ENCODE measurements around the gene TMEM150B. TPM values are rescaled to one million over a fixed set of nuclear protein-coding genes. Genes with fewer than 3 reads are reported as not detected.

The TMEM150B gene
- total and polyA plus RNA-seq, 2 experiments from 2014 or later = 0.29 TPM; not detected in 1

DNA sequence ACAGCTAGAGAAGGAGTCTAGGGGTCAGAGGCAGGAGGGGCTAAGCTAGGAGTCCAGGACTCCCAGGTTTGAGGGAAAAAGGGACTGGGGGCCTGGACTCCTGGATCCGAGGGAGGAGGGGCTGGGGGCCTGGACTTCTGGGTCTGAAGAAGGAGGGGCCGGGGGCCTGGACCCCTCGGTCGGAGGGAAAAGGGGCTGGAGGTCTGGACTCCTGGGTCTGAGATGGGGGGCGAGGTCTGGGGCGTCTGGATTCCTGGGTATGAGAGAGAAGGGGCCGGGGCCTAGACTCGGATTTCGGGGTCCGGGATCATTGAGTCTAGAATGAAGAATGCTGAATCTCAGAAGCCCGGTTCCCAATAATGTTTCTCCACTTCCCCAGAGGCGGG lies 22.8 kb downstream of the TMEM150B start:
- no peak for ATAC-seq
- peaks cover 29% of the 10 kb centered on the region for H3F3A ChIP-seq (replicated peaks; ENCODE audit: low read depth)
- no peak overlapping the region for H3K4me3 Mint-ChIP-seq
- peak overlapping the region; percentile 76 for H3K4me2 ChIP-seq
- H3K27ac Mint-ChIP-seq = no peak overlapping the region
- H3K27me3 ChIP-seq (ENCODE audit: insufficient read depth) = no peaks in the 10 kb centered on the region
- H3K9me2 ChIP-seq (ENCODE audit: insufficient read depth) = no peaks in the 10 kb centered on the region
- peaks cover 10% of the 10 kb centered on the region for H3K4me1 ChIP-seq (ENCODE audit: insufficient read depth)
- DNase-seq (ENCODE audit: low spot score) = no peak
- H3K36me3 ChIP-seq (ENCODE audit: insufficient read depth) = peaks cover 7% of the 10 kb centered on the region
- no peaks in the 10 kb centered on the region; the same call in 2 of the 3 replicates for H3K9me3 Mint-ChIP-seq
- peaks cover 18% of the 10 kb centered on the region for H3K27me3 Mint-ChIP-seq (ENCODE audit: insufficient read depth, low read depth, poor library complexity)
- no peaks in the 10 kb centered on the region for H3K79me2 ChIP-seq (replicated peaks; ENCODE audit: insufficient read depth)
- H3K27ac ChIP-seq (ENCODE audit: low read depth) = no peak overlapping the region
- H4K20me1 ChIP-seq (replicated peaks; ENCODE audit: insufficient read depth) = no peaks in the 10 kb centered on the region; the same call in 1 of the 2 replicates
- TF ChIP-seq STAT1 (IDR thresholded peaks at IDR 0.05; ENCODE audit: unreplicated experiment) = no peak
- H3K4me3 ChIP-seq = peak overlapping the region; percentile 48; the same call in 1 of the 2 replicates
- no peak overlapping the region for H2AFZ ChIP-seq
- peaks cover 63% of the 10 kb centered on the region for H3K36me3 Mint-ChIP-seq (ENCODE audit: low read depth)
- H3K4me1 Mint-ChIP-seq = peaks cover 26% of the 10 kb centered on the region

DNA sequence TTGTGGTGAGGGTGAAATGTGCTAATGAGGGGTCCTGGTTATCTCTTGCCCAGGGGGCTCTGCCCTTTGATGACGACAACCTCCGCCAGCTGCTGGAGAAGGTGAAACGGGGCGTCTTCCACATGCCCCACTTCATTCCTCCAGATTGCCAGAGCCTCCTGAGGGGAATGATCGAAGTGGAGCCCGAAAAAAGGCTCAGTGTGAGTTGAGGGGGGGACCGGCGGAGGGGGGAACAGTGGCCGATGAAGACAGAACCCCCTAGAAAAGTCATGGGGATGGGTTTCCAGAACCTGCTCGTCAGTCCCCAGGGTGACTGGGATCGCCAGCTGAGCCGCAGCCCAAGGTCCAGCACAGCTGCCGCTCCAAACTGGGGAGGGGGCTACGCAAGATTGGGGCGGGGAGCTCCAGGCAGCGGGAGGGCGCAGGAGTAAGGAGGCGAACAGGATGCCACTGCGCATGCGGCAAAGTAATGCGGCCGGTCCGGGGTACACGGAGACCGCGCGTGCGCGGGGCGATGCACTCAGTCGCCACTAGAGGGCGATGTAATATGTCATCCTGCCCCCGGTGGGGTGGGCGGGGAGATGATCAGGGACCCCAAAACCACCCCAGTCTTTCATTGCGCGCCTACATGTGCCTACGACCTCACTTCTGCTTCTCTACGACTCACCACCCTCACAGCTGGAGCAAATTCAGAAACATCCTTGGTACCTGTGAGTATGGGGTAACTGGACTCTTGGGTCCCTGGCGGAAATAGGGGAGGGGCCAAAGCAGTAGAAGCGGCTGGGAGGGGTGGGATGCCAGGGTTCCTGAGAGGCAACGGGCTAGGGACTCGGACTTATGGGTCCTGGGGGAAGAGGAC lies 23.5 kb downstream of the TMEM150B start:
- Histone ChIP-seq H2AFZ (no peak overlapping the region), H4K20me1 (replicated peaks; ENCODE audit: insufficient read depth) (no peaks in the 10 kb centered on the region; the same call in 1 of the 2 replicates), H3K4me3 (peak overlapping the region; percentile 48; the same call in 1 of the 2 replicates), H3K9me2 (ENCODE audit: insufficient read depth) (no peaks in the 10 kb centered on the region), H3K36me3 (ENCODE audit: insufficient read depth) (peaks cover 7% of the 10 kb centered on the region; the same call in 1 of the 2 replicates), H3K27me3 (ENCODE audit: insufficient read depth) (no peaks in the 10 kb centered on the region), H3K4me1 (ENCODE audit: insufficient read depth) (peaks cover 10% of the 10 kb centered on the region), H3K79me2 (replicated peaks; ENCODE audit: insufficient read depth) (no peaks in the 10 kb centered on the region), H3K4me2 (peak overlapping the region; percentile 76), H3K27ac (ENCODE audit: low read depth) (peak overlapping the region; percentile 61; the same call in 1 of the 2 replicates), H3F3A (replicated peaks; ENCODE audit: low read depth) (peaks cover 29% of the 10 kb centered on the region)
- no peak for TF ChIP-seq EZH2 (IDR thresholded peaks at IDR 0.05; ENCODE audit: low read depth, unreplicated experiment)
- TF ChIP-seq, protein P1, sequence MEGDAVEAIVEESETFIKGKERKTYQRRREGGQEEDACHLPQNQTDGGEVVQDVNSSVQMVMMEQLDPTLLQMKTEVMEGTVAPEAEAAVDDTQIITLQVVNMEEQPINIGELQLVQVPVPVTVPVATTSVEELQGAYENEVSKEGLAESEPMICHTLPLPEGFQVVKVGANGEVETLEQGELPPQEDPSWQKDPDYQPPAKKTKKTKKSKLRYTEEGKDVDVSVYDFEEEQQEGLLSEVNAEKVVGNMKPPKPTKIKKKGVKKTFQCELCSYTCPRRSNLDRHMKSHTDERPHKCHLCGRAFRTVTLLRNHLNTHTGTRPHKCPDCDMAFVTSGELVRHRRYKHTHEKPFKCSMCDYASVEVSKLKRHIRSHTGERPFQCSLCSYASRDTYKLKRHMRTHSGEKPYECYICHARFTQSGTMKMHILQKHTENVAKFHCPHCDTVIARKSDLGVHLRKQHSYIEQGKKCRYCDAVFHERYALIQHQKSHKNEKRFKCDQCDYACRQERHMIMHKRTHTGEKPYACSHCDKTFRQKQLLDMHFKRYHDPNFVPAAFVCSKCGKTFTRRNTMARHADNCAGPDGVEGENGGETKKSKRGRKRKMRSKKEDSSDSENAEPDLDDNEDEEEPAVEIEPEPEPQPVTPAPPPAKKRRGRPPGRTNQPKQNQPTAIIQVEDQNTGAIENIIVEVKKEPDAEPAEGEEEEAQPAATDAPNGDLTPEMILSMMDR (conservative IDR thresholded peaks at IDR 0.05; ENCODE audit: low read depth in 2 of 2) = peak; percentile 80 to 93
- peak; percentile 66 for ATAC-seq
- H3K4me3 Mint-ChIP-seq = peak overlapping the region; percentile 61
- H3K4me1 Mint-ChIP-seq = peaks cover 26% of the 10 kb centered on the region
- H3K27ac Mint-ChIP-seq = no peak overlapping the region
- H3K9me3 Mint-ChIP-seq = no peaks in the 10 kb centered on the region
- peaks cover 59% of the 10 kb centered on the region for H3K36me3 Mint-ChIP-seq (ENCODE audit: low read depth)
- DNase-seq (ENCODE audit: low spot score) = peak; percentile 96
- peaks cover 18% of the 10 kb centered on the region for H3K27me3 Mint-ChIP-seq (ENCODE audit: insufficient read depth, low read depth, poor library complexity)

DNA sequence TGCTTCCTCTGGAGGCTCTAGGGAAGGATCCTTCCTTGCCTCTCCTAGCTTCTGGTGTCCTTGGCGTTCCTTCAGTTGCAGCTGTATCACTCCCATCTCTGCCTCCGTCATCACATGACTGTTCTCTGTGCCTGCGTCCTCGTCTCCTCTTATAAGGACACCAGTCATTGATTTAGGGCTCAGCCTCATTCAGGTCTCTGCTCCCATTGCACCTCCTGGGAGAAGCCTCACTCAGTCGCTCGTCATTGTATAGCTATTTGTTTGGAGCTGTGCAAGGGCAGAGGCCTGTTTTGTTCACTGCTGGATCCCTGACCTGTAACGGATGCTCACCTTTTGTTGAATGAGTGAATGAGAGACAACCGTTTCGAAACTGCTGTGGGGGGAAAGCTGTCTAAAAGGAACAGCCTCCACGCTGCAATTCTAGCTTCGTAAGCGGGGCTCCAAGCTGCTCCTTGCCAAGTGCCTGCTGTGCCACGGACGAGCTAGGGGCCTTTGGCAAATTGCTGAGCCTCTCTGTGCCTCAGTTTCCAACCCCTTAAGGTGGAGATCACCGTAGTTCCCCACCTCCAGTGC lies 24.2 kb downstream of the TMEM150B start:
- Histone ChIP-seq H3K27me3 (ENCODE audit: insufficient read depth) (no peaks in the 10 kb centered on the region), H3K79me2 (replicated peaks; ENCODE audit: insufficient read depth) (no peaks in the 10 kb centered on the region), H4K20me1 (replicated peaks; ENCODE audit: insufficient read depth) (no peaks in the 10 kb centered on the region; the same call in 1 of the 2 replicates), H3K4me1 (ENCODE audit: insufficient read depth) (peaks cover 9% of the 10 kb centered on the region), H3F3A (replicated peaks; ENCODE audit: low read depth) (peaks cover 24% of the 10 kb centered on the region), H3K4me2 (peak overlapping the region; percentile 76), H3K36me3 (ENCODE audit: insufficient read depth) (peaks cover 7% of the 10 kb centered on the region; the same call in 1 of the 2 replicates), H3K4me3 (peak overlapping the region; percentile 48; the same call in 1 of the 2 replicates), H3K9me2 (ENCODE audit: insufficient read depth) (no peaks in the 10 kb centered on the region), H2AFZ (no peak overlapping the region), H3K27ac (ENCODE audit: low read depth) (peak overlapping the region; percentile 61; the same call in 1 of the 2 replicates)
- H3K4me1 Mint-ChIP-seq = peaks cover 26% of the 10 kb centered on the region
- H3K27ac Mint-ChIP-seq = no peak overlapping the region
- H3K4me3 Mint-ChIP-seq = no peak overlapping the region; the same call in 2 of the 3 replicates
- no peaks in the 10 kb centered on the region; the same call in 2 of the 3 replicates for H3K9me3 Mint-ChIP-seq
- ATAC-seq (no peak), DNase-seq (ENCODE audit: low spot score) (no peak)
- H3K27me3 Mint-ChIP-seq (ENCODE audit: insufficient read depth, low read depth, poor library complexity) = peaks cover 23% of the 10 kb centered on the region
- H3K36me3 Mint-ChIP-seq (ENCODE audit: low read depth) = peaks cover 57% of the 10 kb centered on the region
- no peak for TF ChIP-seq NANOG (IDR thresholded peaks at IDR 0.05; ENCODE audit: borderline replicate concordance)
- TF ChIP-seq, protein P2, sequence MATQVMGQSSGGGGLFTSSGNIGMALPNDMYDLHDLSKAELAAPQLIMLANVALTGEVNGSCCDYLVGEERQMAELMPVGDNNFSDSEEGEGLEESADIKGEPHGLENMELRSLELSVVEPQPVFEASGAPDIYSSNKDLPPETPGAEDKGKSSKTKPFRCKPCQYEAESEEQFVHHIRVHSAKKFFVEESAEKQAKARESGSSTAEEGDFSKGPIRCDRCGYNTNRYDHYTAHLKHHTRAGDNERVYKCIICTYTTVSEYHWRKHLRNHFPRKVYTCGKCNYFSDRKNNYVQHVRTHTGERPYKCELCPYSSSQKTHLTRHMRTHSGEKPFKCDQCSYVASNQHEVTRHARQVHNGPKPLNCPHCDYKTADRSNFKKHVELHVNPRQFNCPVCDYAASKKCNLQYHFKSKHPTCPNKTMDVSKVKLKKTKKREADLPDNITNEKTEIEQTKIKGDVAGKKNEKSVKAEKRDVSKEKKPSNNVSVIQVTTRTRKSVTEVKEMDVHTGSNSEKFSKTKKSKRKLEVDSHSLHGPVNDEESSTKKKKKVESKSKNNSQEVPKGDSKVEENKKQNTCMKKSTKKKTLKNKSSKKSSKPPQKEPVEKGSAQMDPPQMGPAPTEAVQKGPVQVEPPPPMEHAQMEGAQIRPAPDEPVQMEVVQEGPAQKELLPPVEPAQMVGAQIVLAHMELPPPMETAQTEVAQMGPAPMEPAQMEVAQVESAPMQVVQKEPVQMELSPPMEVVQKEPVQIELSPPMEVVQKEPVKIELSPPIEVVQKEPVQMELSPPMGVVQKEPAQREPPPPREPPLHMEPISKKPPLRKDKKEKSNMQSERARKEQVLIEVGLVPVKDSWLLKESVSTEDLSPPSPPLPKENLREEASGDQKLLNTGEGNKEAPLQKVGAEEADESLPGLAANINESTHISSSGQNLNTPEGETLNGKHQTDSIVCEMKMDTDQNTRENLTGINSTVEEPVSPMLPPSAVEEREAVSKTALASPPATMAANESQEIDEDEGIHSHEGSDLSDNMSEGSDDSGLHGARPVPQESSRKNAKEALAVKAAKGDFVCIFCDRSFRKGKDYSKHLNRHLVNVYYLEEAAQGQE (IDR thresholded peaks at IDR 0.05; ENCODE audit: unreplicated experiment) = no peak
- TF ChIP-seq POLR2AphosphoS5 (IDR thresholded peaks at IDR 0.05; ENCODE audit: low read depth) = no peak
- TF ChIP-seq, protein P1 (conservative IDR thresholded peaks at IDR 0.05; ENCODE audit: low read depth in 2 of 2) = no peak
- TF ChIP-seq ZNF114 (CRISPR knock-in tag; IDR thresholded peaks at IDR 0.05) = no peak

Measured in GM23338 (cell line).